Mucosa of gallbladder (tissue), 1 donor: ENCODE results near the gene TSSC4. TPM values are rescaled to one million over a fixed set of nuclear protein-coding genes. Genes with fewer than 3 reads are reported as not detected.

Experiments
- DNase-seq: peaks from one replicate; pipeline ENCODE4 v3.0.0-alpha.2; 2020; ENCODE audit warnings: low spot score
- total RNA-seq: library from RNA; stranded (reverse); gene quantifications from one replicate; pipeline ENCODE4 v1.2.1, GENCODE V29; 2021
- donor health status: DM: no; HTN: no; CAD: no.

The TSSC4 gene
- total RNA-seq, 1 donor from 2014 or later, result 50.5 TPM

DNA sequence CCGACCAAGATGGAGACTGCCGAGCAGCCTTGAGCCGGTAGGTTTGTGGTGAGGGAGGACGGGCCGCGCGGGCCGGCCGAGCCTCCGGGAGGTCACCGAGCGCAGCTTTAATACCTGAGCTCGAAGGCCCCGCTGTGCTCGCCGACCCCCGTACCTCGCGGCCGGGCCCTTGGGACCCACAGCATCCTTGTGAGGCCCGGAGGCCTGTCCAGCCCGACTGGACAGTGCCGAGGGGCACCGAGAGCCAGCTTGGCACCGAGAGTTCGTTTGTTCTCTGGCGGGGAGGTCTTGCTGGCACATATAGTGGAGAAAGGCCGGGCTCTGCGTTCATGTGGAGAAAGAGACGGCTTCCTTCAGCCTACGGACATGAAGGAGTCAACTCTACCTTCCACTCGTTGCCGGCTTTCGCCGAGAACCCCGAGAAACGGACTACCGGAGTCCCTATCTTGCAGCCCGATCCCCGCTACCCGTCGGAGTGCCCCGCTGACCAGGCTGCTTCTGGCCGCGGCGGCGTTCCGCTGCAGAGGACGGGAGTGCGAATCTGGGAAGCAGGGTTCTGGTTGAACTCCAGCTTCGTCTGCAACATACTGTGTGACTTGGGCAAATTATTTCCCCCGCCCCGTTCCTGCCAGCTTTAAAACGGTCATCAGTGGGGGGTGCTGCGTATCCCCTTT lies 349 bp downstream of the TSSC4 start:
- no peak for DNase-seq

DNA sequence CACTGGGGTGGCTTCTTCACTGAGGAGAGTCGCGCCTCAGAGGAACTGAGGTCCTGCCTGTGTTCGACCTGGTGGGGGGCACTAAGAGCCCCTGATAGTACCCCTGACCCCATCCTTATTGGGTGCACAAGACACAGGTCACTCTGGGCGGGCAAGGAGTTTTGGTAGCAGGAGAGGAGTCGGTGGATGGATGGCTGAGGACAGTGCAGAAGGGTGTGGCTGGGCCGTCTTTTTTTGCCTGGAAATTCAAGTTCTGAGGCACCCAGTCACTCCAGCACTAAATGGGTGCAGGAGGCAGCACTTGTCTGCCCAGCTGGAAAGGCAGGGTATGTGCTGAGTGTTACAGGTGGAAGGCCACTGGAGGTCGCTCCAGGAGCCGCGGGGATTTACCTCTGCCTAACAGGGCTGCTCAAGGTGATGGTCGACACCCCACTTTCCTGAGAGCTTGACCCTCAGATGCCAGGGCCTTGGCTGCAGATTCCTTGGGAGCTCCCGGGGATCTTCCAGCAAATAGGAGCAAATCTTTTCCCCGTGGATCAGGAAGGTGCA lies 960 bp downstream of the TSSC4 start:
- no peak for DNase-seq

- DNase-seq, result no peak
Observed at GRCh38 chr11:2402106-2402505, 1.6 kb downstream of the TSSC4 start.

- no peak for DNase-seq
Observed at GRCh38 chr11:2402890-2403645, 2.5 kb downstream of the TSSC4 start.

DNA sequence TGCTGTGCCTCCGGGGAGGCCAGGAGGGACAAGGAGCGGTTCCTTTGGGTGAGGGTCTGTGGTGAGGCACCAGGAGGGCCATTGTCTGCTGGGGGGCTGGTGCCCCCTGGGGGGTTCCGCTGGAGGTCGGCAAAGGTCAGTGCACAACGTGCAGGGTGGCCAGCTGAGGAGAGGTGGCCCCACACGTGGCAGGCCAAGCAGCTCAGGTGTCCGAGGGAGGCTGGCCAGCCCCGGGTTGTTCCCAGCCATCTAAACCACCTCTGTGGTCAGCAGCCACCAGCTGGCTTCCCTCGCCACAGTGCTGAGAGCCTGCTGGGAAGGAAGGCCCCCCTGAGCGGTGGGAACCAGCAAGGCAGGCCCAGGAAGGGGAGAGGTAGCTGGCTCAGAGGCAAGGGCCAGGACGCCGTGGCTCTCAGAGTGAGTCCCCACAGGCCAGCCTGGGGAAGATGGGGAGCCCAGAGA lies 4.2 kb downstream of the TSSC4 start:
- no peak for DNase-seq

DNA sequence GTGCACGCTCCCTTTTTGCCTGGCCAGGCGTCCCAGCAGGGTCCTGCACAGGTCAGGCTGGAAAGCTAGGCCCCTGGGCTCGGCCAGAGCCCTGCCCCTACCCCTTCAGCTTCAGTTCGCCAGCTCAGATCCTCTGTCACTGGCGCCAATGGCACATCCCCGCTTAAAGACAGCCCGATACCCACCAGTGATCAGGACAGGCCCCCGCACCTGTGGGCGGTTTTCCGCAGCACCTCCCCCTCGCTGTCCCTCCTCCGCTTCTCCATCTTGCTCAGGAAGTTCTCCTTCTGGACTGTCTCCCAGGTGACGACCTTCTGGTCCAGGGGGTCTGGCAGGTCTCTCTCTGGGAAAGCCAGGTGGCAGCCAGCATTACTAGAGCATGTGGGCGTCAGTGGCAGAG lies 5.9 kb downstream of the TSSC4 start:
- no peak for DNase-seq

DNA sequence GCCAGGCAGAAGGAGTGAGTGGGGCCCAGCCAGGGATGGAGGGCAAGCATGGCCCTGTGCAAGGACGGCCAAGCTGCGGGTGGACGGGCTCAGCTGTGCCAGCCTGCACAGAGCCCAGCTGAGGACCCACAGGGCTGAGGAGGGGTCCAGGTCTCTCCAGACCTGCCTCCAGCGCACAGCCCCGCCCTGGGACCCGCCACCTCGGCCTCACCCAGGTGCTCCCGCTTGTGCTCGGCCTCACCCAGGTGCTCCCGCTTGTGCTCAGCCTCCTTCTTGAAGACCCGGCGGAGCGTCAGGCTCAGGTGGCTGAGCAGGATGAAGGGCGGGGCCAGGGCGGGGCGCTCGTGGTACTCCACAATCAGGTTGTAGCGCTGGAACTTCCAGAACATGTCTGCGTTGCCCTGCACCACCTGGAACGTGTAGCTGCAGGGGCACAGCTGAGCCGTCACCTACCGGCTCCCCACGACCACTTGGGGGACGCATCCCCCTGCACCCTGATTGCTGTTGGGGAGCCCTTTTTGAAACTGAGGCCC lies 6.4 kb downstream of the TSSC4 start:
- no peak for DNase-seq

DNA sequence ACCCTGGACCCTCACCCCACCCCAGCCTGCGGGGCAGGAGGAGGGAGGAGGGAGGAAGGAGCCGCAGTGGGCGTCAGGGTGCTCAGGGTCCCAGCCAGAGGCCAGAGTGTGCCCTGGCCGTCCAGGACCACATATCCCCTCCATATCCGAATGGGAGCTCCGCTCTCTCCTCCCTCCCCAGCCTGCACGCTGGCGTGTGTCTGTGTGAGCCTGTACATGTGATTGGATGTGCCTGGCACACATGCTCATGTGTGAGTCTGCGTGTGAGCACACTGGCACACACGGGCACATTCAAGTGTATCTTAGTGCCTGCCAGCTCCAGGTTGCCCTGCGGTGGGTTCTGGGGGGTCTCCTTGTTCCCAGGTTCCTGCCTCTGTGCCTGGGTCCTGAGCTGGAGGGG lies 8.1 kb downstream of the TSSC4 start:
- DNase-seq, result no peak

GRCh38 chr11:2409126-2409525 lies 8.6 kb downstream of the TSSC4 start:
- DNase-seq, result no peak

- DNase-seq, result no peak
Observed at GRCh38 chr11:2409611-2410468, 9.3 kb downstream of the TSSC4 start.

GRCh38 chr11:2410616-2411015 lies 10.1 kb downstream of the TSSC4 start:
- no peak for DNase-seq

- no peak for DNase-seq
Observed at GRCh38 chr11:2411446-2412305, 11.1 kb downstream of the TSSC4 start.

DNA sequence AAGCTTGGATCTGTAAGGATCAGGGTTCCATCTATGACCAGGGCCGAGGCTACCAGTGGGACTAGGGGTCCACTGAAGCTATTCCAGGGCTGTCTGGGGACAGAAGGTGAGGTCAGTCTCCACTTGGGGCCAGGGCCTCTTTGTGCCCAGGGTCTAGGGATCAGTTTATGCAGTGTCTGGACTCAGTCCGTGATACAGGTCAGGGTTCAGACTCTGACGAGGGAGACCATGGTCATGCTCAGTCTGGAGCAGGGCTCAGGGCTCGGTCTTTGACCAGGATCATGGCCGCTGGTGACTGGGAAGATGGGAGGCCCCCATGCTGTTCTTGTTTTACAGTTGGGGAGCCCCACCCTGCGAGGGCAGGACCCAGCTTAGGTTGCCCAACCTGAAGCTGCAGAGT lies 11.8 kb downstream of the TSSC4 start:
- DNase-seq, result no peak

DNA sequence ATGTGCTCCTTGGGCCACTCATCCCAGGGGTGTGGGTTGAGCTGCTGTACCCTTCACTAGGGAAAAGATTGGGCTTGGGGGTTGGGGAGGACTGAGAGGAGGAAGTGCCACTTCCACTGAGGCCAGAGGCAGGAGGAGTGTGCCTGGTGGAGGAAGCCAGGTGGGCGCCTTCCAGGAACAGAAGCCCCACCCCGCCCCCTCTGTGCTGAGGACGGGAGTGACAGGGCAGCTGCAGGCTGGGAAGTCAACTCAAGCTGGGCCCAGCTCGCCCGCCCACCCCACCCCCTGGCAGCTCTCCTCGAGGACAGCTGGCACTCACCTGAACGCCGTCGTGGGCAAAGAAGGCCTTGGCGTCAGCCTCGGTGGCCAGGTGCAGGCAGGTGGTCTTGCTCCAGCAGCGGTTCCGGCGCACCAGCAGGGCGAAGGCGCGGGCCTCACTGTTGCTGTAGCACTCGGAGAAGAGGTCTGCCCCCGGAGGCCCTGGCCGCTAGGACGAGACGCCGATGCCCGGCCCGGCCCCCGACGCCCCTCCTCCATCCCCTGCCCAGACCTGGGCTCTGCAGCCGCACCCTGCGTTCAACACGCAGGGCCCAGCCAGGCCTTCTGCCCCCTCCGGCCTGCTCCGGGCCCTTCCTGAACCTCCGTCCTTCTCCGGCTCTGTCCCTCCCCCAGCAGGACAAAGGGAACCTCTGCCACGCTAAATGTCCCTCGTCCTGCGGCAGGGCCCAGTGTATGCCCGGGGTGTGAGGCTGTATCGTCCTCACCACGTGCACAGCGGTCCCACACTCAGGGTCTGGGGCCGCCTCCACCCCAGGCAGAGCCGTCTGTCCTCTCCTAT lies 13.4 kb downstream of the TSSC4 start:
- no peak for DNase-seq

DNA sequence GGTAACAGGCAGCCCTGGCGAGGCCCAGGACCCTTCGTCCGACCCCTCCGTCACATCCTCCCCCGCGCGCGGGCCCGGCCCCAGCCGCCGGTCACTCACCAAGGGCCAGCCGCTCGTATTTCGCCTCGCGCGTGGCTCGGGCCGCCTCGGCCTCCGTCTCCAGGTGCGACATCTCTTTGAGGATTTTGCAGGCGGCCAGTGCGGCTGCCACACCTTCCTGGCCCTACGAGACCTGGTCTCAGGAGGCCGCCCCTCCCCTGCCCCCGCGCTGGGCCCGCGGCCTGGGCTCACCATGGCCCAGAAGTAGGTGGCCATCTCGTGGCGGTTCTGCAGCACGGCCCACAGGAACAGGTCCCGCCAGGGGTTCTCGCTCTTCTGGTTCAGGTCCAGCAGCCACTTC lies 14.1 kb downstream of the TSSC4 start:
- DNase-seq, result no peak

DNA sequence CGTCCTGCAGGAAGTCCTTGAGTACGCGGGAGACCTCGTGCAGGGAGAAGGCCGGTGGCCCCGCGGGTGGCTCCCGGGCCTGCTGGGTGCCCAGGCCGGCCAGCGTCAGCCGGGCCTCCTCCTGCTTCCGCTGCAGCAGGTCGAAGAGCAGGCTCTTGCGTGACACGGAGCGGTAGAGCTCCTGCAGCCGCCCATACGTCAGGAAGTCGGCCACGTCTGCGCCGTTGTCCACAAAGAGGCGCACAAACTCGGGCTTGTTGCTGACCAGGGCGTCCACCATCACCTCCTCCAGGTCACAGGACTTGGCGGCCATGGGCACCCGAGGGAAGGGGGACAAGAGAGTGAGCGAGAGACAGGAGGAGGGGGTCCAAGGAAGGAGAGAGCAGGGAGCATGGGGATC lies 14.6 kb downstream of the TSSC4 start:
- no peak for DNase-seq

- DNase-seq, result no peak
Observed at GRCh38 chr11:2415601-2416380, 15.2 kb downstream of the TSSC4 start.

DNA sequence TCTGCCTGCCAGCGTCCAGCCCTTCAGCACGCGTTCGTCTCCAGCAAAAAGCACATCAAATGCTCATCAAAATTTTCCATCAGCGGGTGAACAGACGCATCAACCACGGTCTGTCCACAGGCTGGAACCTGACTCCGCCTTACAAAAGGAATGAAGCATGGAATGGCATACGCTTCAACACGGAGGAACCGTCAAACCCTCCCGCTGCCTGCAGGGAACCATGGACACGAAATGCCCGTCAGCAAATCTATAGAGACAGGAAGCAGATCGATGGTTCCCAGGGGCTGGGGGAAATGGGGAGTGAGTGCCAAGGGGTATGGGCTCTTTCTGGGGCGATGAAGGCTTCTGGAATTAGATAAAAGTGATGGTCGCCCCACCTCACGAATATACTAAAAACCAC lies 16.2 kb downstream of the TSSC4 start:
- no peak for DNase-seq
